Erythroblast (primary cell): Measurements from ENCODE around the gene BCKDK.

ENCODE experiments used
- GATA1 ChIP-seq: IDR thresholded peaks from 2 replicates; pipeline ENCODE4 v1.6.1; 2011; ENCODE audit warnings: low read depth, mild to moderate bottlenecking, control low read depth, low read length, moderate library complexity
- POLR2A ChIP-seq: IDR thresholded peaks from 2 replicates; pipeline ENCODE4 v1.6.1; 2011; ENCODE audit warnings: mild to moderate bottlenecking, low read length

DNA sequence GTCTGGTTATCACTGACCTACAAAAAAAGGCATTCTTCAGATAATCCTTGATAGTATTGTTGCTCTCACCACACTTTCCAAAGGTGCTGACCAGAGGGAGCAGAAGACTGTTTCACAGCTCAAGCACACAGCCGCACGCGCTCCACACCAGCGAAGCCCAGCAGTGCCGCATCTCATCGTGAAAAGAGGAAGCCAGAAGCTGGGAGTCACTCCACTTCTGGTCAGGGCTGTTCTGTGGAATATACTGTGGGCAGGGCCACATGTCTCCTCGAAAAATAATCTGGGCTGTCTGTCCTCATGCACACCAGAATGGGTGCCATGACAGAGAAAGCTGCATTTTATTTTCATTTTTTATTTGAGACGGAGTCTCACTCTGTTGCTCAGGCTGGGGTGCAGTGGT, 49.0 kb downstream of the BCKDK start:
- TF ChIP-seq POLR2A, result no peak
- no peak for TF ChIP-seq GATA1
